HuH-7.5 (cell line): ENCODE results near the gene SMAD3.

Source experiments
- DNase-seq: peaks from one replicate; pipeline ENCODE4 v3.0.0; 2011; ENCODE audit warnings: low spot score

The SMAD3 gene

DNA sequence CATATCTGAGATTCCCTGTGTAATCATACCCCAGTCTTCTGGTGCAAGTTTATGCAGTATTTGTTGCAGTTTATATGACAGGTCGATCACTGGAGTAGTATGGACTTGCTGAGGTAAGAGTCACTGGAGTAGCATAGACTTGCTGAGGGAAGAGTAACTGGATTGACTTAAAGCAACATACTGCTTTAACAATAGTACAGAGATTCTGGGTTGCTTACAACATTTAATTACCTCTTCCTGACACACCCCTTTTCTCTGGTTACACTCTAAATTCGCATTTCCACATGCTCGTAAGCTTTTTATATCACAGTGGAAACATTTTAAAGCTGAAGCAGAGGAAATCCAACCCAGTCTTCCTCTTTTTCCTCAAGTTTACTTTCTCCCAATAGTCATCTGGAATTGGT is 177.3 kb downstream of the SMAD3 start:
- DNase-seq = no peak
